HG02870 (cell line): ENCODE measurements around the gene LRMDA.

Experiments
- ATAC-seq: cut with Tn5 transposase; IDR thresholded peaks from one replicate; pipeline ENCODE4 v1.9.1; 2021; ENCODE audit warnings: mild to moderate bottlenecking, moderate library complexity; ENCODE audit not compliant: unreplicated experiment

Gene LRMDA

DNA sequence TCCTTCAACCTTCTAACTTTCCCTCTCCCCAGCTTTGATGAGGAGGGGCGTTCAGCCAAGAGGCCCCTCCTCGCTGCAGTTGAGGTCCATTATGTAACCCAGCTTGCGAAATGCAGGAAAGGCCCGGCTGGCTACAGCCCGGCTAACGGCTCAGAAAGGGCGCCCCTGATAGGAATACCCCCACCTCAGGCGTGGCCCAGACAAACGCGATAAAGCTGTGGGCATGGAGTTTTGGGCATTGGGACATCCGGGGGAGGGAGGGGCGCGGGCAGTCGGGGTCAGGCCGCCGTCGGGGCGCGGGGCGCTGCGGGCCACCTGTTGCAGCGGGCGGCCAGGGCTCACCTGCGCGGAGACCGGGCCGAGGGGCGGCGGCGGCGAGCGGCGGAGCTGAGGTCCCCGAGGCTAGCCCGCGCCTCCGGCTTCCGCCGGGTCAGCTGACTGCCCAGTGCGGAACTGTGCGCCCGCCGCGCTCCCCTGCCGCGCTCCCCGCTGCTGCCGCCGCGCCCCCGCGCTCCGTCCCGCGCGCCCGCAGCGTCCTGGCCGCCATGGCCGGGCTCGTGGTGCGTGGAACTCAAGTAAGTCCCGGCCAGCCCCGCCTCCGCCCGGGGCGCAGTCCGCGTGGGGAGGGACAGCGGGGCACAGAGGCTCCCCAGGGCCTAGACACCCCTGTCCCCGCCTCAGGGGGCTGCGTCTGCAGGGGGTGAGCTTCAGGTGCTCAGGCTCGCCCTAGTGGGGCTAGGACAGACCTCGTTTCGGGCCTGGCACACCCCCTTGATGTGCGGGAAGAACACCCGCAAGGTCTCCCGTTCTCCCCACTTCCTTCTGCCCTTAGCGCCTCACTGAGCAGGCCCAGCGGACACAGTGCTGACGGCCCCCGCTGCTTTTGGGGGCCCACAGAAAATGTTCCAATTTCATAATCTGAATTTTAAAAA is at the start of gene LRMDA:
TSS of gene LRMDA (plus strand) at position 445 of the 932 bp plus-strand sequence.
- peak; percentile 49 for ATAC-seq

DNA sequence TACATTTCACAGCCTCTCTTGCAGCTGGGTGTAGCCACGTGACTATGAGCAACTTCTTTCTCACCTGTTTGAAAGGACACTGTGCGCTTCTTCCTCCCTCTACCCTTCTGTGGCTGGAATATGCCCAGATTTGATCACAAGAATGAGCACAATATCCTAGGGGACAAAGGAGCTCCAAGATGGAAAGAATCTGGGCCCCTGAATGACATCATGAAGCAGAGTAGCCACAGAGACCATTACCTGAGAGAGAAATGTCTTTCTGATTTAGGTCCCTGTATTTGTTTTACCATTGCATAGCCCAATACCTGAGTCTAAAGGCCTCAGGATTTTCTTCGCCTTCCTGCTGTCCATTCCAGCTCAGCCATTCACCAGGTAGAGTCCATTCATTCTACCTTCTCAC is 45.3 kb upstream of the LRMDA start:
- no peak for ATAC-seq

DNA sequence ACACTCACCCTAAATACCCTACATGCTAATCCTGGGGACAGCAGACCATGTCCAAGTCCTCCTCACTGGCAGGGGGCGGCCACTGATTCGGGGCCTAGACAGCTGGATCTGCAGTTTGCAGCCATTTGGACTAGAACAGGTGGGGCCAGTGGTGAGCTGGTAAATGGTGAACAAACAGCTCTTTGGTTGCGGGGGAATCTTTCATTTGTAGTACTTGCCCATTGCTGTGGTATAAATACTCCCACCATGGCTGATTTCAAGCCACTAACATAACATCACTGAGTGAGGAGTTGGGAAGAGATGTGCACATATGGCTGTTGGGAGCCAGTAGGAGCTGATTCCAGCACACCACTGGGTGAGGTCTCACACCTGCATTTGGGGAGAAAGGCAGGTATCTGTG is 43.3 kb upstream of the LRMDA start:
- ATAC-seq = no peak

DNA sequence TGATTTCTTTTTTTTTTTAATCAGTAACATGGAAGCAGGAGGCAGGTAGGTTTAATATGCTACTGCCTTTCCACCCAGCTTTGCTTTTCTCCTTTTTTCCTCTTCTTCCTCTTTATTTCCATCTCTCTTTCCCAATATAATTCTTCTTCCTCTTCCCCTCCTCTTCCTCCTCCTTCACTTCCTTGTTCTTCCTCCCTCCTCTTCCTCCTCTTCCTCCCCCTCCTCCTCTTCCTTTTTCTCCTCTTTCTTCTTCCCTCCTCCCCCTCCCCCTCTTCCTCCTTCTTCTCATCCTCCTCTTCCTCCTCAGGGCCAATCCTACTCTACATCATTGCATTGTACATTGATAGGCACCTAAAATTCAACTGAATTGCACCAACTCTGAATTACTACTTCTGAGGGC is 41.2 kb upstream of the LRMDA start:
- ATAC-seq = no peak

DNA sequence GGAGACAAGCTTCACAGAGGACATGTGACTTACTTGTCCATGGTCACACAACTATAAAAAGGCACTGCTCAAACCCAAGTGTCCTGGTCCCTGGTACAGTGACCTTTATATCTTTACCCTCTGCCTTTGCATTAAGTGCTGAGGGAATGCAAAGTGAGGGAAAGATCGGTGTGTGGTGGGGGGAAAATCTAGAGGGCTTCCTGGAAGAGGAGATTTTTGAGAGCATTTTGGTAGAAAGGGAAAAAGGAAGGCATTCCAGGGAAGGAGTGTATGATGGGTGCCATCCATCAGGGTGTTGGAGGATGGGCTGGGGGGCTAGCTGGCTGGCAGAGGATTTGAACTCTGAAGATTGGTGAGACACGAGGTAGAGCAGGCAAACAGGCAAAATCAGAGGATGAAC is 39.2 kb upstream of the LRMDA start:
- no peak for ATAC-seq

DNA sequence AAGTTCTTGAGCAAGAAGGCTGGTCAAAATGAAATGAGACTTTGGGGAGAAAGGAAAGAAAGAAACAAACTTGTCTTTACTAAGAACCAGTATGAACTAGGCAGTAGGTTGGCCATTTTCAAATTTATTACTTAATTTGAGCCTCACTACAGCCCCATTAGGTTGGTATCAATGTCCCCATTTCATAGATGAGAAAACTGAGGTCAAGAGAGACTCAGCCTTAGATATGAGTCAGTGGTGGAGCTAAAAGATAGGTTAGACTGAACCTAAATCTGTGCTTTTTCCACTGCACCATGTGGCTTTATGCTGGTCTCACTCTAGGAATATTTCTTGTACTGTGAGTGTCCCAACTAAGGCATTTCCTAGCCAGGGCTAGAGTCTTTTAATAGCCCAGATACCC is 38.7 kb upstream of the LRMDA start:
- ATAC-seq = no peak

DNA sequence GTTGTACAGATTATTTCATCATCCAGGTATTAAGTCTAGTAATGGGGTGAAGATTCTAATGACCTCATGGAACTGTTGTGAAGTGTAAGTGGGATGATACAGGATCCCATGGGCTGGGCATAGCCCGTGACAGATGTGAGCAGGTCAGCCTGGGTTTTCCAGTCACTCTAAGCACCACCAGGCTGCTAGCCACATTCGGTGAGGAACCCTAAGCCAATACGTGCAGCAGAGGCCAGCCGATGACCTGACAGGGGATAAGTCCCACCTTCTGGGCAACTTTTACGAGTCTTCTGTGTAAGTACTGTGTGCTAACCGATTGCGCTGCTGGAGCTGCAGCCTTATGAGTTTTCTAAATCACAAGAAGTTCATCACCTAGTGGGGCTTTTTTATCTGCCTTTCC is 37.2 kb upstream of the LRMDA start:
- ATAC-seq = no peak

DNA sequence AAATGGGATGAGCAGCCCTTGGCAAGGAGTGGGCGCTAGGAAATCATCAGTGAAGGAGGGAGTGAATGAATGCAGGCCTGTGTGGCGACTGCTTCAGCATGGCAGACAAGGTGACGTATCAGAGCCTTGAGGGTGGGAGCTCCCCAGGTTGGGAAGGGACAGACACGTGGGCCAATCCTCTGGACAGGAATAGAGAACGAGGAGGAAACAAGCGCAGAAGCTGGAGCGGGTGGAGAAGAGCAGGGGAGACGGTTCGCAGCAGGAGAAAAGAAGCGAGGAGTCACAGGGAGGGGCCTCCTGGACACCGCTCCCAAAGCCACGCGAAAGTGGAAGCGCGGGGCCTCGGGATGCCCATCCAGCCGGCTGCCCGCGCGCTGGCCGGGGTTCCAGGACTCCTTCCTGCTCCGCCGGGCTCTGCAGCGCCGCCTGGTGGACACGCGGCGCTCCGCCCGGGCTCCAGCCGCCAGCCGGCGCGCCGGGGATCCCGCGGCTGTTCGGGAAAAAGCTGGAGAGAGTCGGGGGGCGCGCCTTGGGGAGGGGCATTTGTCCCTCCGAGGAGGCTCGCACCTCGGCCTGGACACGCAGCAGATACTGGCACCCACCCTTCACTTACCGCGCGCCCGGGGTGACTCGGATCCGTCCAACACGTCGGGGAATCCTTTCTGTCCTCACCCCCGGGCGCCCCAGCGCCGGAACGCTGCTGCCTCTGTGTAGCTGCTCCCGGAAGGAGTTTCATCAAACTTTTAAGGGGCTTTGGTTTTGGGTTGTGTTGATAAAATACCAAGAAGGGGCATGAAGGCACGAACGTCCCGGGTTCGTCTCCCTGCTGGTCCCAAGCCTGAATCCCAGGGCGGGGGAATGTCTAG is 36.1 kb upstream of the LRMDA start:
- no peak for ATAC-seq

DNA sequence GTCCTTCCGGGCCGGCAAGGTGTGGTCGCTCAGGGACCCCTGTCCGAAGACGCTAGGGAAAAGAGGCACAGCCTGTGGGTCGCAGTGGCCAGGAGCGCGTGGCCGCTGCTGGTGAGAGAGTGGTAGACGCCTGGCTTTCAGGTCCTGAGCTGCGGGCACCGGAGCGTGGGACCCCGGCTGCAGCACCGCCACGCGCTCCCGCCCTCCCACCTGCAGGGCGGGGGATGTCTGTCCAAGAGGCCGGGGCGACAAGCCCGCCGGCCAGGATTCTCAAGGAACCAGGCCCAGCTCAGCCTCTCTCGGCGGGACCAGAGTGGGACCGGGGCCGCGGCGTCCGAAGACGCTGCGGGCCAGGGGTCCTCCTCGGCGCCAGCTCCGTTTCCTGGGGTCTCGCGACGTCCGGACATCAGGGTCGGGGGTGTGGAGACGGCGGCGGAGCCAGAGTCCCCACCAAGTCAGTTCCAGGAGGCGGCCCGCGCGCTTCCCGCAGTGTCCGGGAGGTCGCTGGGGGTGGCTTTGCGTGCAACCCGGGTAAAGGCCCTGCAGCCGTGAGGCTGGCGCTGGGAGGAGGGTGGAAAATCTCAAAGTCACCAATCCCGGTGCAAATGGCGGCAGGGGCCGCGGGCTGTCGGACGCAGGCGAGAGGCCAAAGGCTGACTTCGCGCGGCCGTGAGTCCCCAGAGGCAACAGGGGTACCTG is 35.3 kb upstream of the LRMDA start:
- no peak for ATAC-seq

DNA sequence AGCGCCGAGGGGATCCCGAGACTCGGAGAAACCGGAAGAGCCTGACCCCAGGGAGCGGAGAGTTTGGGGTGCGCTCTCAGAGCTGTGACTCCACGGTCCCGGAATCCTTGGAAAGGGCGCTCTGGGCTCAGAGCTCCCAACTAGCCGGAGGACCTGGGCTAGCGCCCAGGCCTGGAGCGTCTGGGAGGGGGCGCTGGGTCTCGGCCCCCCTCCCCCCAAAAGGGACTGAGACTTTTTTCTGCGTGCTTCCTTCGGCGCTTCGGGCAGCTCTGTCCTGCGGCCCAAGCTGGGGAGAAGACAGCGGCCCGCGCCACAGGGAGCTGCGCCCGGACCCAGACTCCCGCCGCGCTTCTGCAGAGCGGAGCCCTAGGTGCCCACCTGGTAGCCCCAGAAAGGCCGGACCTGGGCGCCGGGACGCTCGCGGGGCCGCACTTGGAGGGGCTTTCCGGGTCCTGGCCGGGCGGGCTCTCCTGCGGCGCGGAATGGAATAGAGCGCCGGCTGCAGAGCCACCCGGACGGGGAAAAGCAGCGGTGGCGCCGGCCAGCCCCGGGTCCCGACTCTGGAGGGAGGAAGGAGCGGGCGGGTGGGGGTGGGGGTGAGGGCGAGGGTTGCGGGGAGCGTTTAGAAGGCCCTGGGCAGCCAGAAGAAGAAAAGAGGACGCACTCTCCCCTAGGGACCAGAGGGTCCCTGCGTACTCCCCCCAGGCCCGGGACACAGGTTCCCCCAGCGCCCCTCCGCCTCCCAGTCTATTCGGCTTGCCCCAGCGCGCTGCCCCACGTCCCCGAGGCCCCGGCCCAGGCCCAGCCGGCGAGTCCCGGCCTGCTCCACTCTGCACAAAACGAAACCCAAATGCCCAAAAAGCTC is 34.6 kb upstream of the LRMDA start:
- ATAC-seq = no peak

DNA sequence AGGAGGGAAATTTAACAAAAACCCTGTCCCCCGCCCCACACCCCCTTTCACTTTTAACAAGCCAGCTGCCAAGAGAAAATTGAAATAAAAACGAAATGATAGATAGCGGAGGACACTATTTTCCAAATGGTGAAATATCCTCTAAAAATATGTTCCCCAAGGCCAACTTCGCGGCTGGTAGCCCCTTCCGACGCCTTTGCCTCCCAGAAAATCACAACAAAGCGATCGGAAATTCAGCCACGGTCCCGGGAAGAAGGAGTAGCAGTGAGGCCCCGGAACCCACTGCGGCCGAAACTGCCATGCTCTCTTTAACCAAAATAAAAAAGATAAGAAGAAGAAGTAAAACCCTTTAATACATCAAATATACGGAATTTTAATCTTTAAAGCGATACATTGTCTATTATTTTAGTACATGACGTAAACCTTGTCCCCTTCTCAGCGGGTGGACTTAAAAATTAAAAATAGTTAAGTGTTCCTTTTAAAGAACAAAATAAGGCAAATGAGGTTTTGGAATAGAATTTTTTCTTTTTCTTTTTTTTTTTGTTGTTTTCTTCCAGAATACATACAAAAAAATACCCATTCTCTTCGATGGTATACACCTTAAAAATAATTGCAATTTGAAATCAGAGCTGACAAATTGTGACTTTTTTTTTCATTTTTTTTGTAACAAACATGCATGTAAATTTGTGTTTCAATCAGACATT is 33.8 kb upstream of the LRMDA start:
- no peak for ATAC-seq

DNA sequence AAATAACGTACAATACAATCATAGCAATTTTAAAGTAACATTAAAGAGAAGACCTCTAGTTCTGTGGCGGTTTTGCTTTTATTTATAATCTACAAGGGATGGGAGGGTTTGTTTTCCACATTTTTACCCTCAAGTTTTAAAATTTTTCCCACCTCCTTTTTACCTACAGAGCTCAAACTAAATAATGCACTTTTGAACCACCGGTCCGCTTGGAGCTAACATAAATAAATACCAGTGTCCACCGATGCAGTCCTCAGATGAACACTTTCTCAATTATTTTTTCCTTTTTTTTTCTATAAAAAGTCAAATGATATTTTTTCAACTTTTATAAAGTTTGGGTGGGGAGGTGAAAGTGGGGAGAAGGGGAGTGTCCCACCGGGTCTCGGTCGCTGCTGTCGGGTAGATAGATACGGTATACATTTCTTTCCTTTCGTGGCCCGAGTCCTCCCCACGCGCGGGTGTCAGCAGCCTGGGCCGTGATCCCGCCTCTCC is 33.2 kb upstream of the LRMDA start:
- no peak for ATAC-seq

DNA sequence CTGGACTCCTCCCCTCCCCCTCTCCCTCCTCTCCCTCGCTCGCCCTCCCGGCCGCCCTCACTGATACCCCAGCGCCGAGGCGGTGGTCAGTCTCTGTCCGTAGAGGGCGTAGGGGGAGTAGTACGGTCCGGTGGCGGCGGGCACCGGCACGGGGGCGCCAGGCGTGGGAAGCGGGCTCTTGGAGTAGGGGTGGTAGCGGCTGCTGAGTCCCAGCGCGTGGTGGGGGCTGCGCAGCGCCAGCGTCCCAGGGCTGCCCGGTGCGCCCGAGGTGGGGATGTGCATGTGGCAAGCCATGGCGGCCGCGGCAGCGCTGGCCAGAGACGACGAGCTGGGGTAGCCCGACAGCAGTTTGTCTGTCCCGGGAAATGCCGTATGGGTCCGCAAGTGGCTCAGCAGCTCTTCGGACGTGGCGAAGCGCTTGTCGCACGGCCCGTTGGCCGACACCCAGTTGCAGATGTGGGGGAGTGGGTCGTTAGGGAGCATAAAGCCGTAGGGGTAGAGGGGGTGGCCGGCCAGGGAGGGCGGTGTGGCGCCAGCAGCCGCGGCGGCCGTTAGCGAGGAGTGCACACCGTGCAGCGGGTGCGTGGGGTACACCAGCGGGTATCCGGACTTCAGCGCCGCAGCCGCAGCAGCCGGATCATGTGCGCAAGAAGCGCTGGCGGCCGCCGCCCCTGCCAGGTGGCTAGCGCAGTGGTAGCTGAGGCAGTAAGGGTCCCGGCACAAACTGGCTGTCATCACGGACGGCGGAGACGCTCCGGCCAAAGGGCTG is 32.5 kb upstream of the LRMDA start:
- ATAC-seq = no peak

DNA sequence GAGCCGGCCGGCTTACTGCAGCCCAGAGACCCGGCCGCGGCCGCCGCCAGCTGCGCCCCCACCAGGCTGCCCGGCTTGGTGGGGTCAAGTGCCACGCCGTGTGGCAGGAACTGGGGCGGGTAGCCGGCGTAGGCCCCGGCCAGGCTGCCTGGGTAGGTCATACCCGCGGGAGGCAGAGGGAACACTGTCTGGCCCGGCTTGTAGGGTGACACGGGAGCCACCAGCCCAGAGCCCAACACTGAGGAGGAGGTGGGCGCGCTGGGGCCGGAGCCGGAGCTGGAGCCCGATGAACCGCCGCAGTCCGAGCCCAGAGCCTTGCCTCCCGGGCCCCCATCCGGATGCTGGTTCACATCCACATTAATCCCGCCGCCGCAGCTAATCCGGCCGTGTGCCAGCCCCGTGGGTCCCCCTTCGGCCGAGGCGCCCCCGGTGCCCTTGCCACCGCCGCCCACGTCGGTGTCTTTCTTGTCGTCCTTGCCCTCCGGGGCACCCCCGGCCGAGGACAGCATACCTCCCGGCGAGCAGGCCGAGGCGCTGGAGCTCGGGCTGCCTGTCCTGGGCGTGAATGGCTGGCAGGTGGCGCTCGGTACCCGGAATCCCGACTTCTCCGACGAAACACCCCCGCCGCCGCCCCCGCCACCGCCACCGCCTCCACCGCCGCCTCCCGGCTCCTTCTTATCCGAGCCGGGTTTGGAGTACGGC is 31.8 kb upstream of the LRMDA start:
- no peak for ATAC-seq

DNA sequence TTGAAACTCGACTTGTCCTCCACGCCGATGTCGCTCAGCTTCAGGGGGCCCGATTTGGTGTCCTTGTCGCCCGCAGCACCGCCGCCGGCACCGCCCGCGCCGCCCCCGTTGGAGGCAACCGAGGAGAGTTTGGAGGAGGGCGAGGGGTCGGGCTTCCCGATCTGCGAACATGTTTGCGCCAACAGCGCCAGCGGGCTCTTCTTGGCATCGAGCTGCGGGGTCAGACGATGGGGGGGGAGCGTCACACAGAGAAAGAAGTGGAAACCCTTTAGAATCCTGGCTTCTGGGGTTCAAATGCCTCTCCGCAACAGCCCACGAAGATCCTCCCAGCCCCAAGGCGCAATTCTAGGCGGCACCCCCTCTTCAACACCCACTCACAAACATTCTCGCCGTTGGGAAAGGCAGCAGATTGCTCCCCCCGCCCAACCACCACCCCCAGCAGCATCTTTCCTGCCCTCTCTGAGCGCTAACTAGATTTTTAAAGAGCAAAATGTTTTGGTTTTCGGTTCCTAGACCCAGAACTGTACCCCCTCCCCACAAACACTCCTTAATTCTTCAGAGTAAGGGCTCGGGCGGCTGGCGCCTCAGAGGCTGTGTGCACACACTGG is 31.2 kb upstream of the LRMDA start:
- ATAC-seq = no peak

DNA sequence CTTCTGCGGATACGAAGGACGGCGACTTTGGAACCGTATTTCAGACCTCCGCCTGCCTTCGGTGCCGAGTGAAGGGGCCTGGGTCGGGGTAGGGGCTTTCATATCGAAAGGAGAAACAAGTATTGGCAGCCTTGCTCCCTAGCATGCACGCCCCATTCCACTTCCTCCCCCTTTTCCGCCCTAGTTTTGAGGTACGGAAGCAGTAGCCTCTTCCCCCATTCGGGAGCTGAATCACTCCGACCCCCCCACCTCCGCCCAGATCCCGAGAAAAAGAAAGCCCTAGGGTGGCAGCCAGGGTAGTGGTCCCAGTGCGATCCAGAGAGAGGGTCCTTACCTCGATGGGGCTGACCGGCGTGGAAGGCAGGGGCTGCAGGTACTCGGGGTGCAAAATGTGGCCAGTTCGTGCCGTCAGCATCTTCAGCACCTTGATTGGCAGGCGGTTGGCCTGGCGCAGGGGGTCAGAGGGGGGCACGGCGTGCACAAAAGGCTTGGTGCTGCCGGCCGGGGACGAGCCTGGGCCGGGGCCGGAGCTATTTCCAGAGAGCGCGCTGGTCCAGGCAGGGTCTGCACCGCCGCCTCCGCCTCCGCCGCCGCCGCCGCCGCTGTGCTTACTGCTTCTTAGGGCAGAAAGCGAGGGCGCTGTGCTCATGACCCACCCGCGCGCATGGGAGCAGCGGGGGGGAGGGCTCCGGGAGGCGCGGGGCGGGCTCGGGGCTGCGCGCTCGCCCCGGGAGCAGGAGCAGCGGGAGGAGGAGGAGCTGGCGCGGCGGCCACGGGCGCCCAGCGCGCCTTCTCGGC is 30.5 kb upstream of the LRMDA start:
- peak; percentile 14 for ATAC-seq
